HL-60 (cell line): ENCODE measurements around the gene ADD3.

Experiments
- DNase-seq, 2 experiments: peaks; one replicate each; pipeline ENCODE4 v3.0.0-alpha.2; 2010 to 2020; ENCODE audit warnings: low read depth in 1 of 2, low spot score in 1 of 2
- H3K27ac ChIP-seq: fragments of 250-450 bp; sonication (Bioruptor Pico); replicated peaks from 2 replicates; pipeline ENCODE4 v1.5.1; 2020; ENCODE audit warnings: mild to moderate bottlenecking, moderate library complexity
- H3K27me3 ChIP-seq: fragments of 250-450 bp; sonication (Bioruptor Pico); 2 replicates; pipeline ENCODE4 v1.5.1; 2021; ENCODE audit warnings: mild to moderate bottlenecking, moderate library complexity; ENCODE audit not compliant: insufficient read depth, poor library complexity, severe bottlenecking
- H3K4me3 ChIP-seq: replicated peaks from 2 replicates; pipeline ENCODE4 v1.5.1; 2011; ENCODE audit warnings: mild to moderate bottlenecking, control low read depth, low read length; ENCODE audit not compliant: insufficient read depth
- CTCF ChIP-seq: IDR thresholded peaks from one replicate; pipeline ENCODE4 v1.5.1; 2011; ENCODE audit warnings: low read length, control low read depth, inconsistent platforms; ENCODE audit not compliant: insufficient read depth
- GABPA ChIP-seq: IDR thresholded peaks from 2 replicates; pipeline ENCODE4 v1.6.1; 2012; ENCODE audit warnings: low read depth
- POLR2AphosphoS5 ChIP-seq: IDR thresholded peaks from 2 replicates; pipeline ENCODE4 v1.6.1; 2012; ENCODE audit warnings: low read depth
- SPI1 ChIP-seq: IDR thresholded peaks from 2 replicates; pipeline ENCODE4 v1.6.1; 2012; ENCODE audit warnings: low read depth, mild to moderate bottlenecking, borderline replicate concordance
- TF ChIP-seq, protein P1 (sequence below): IDR thresholded peaks from 2 replicates; pipeline ENCODE4 v1.6.1; 2012; ENCODE audit warnings: low read depth; ENCODE audit not compliant: insufficient replicate concordance

The ADD3 gene

GRCh38 chr10:109992485-109992884 is 15.3 kb upstream of the ADD3 start:
- DNase-seq = no peak
- no peak for TF ChIP-seq CTCF
- TF ChIP-seq, protein P1, sequence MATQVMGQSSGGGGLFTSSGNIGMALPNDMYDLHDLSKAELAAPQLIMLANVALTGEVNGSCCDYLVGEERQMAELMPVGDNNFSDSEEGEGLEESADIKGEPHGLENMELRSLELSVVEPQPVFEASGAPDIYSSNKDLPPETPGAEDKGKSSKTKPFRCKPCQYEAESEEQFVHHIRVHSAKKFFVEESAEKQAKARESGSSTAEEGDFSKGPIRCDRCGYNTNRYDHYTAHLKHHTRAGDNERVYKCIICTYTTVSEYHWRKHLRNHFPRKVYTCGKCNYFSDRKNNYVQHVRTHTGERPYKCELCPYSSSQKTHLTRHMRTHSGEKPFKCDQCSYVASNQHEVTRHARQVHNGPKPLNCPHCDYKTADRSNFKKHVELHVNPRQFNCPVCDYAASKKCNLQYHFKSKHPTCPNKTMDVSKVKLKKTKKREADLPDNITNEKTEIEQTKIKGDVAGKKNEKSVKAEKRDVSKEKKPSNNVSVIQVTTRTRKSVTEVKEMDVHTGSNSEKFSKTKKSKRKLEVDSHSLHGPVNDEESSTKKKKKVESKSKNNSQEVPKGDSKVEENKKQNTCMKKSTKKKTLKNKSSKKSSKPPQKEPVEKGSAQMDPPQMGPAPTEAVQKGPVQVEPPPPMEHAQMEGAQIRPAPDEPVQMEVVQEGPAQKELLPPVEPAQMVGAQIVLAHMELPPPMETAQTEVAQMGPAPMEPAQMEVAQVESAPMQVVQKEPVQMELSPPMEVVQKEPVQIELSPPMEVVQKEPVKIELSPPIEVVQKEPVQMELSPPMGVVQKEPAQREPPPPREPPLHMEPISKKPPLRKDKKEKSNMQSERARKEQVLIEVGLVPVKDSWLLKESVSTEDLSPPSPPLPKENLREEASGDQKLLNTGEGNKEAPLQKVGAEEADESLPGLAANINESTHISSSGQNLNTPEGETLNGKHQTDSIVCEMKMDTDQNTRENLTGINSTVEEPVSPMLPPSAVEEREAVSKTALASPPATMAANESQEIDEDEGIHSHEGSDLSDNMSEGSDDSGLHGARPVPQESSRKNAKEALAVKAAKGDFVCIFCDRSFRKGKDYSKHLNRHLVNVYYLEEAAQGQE = no peak
- no peak for TF ChIP-seq POLR2AphosphoS5
- no peak for TF ChIP-seq GABPA
- TF ChIP-seq SPI1 = no peak
- Histone ChIP-seq H3K27me3 (no peaks in the 10 kb centered on the region), H3K4me3 (no peak overlapping the region), H3K27ac (no peak overlapping the region)

- no peaks in the 10 kb centered on the region for H3K27me3 ChIP-seq
- TF ChIP-seq, protein P1 = no peak
- no peak for TF ChIP-seq POLR2AphosphoS5
- no peak for TF ChIP-seq GABPA
- no peak for TF ChIP-seq SPI1
- TF ChIP-seq CTCF = no peak
- H3K27ac ChIP-seq = no peak overlapping the region
- no peak for DNase-seq
- no peak overlapping the region for H3K4me3 ChIP-seq
These were observed 14.0 kb upstream of the ADD3 start for GRCh38 chr10:109993551-109994330.

GRCh38 chr10:109994711-109995577 is 12.8 kb upstream of the ADD3 start:
- no peak for DNase-seq
- Histone ChIP-seq H3K27ac (no peak overlapping the region), H3K27me3 (no peaks in the 10 kb centered on the region), H3K4me3 (no peak overlapping the region)
- TF ChIP-seq, protein P1 = no peak
- no peak for TF ChIP-seq CTCF
- no peak for TF ChIP-seq GABPA
- no peak for TF ChIP-seq POLR2AphosphoS5
- no peak for TF ChIP-seq SPI1
